MM.1S (cell line): ENCODE data around the gene PDGFRB.

Experiments
- EZH2 ChIP-seq: fragments of 300-600 bp; sonication (generic); optimal IDR thresholded peaks from 2 replicates; pipeline ENCODE3; 2017; ENCODE audit warnings: low read depth, mild to moderate bottlenecking, antibody characterized with exemption, low read length, mixed read lengths
- TF ChIP-seq, protein P1 (sequence below): fragments of 300-600 bp; sonication (generic); IDR thresholded peaks from 2 replicates; pipeline ENCODE4 v1.5.1; 2016; ENCODE audit warnings: antibody characterized with exemption, low read length, mixed read lengths

DNA sequence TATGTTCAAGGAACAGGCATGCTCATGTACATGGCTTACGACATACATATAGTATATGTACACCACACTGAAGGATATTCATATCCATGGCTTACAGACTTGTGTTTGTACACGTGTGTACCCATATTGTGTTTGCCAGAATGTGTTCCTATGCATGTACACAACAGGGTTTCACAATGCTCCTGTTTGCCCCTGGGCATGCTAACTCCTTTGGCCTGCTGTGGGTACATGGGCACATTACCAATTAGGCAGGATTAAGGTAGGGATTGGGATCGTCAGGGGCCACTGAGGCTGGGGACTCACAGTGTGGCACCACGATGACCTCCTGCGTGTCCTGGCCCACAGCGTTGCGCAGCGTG lies 26.2 kb downstream of the PDGFRB start:
- TF ChIP-seq, protein P1, sequence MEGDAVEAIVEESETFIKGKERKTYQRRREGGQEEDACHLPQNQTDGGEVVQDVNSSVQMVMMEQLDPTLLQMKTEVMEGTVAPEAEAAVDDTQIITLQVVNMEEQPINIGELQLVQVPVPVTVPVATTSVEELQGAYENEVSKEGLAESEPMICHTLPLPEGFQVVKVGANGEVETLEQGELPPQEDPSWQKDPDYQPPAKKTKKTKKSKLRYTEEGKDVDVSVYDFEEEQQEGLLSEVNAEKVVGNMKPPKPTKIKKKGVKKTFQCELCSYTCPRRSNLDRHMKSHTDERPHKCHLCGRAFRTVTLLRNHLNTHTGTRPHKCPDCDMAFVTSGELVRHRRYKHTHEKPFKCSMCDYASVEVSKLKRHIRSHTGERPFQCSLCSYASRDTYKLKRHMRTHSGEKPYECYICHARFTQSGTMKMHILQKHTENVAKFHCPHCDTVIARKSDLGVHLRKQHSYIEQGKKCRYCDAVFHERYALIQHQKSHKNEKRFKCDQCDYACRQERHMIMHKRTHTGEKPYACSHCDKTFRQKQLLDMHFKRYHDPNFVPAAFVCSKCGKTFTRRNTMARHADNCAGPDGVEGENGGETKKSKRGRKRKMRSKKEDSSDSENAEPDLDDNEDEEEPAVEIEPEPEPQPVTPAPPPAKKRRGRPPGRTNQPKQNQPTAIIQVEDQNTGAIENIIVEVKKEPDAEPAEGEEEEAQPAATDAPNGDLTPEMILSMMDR = no peak
- TF ChIP-seq EZH2 = no peak
